ENCODE data around the gene FLRT1.

DNA sequence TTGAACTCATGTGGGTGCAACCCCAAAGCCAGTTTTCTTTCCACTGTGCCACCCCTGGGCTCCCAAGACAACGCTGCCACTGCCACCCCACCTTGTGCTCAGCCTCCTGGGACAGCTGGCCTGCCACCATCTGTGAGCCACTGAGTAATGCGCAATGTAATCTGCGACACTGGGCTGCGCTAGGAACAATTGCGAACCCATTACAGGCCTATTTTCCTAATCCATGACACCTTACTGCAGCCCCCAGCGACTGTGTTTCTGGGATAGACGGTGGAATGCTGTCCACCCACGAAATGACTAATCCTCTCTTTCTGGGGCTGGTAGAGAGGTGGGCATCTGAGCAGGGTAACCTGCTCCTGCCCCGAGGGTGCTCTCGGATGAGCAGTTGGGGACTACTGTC is 22.2 kb downstream of the FLRT1 start:
- TF ChIP-seq, protein P1, sequence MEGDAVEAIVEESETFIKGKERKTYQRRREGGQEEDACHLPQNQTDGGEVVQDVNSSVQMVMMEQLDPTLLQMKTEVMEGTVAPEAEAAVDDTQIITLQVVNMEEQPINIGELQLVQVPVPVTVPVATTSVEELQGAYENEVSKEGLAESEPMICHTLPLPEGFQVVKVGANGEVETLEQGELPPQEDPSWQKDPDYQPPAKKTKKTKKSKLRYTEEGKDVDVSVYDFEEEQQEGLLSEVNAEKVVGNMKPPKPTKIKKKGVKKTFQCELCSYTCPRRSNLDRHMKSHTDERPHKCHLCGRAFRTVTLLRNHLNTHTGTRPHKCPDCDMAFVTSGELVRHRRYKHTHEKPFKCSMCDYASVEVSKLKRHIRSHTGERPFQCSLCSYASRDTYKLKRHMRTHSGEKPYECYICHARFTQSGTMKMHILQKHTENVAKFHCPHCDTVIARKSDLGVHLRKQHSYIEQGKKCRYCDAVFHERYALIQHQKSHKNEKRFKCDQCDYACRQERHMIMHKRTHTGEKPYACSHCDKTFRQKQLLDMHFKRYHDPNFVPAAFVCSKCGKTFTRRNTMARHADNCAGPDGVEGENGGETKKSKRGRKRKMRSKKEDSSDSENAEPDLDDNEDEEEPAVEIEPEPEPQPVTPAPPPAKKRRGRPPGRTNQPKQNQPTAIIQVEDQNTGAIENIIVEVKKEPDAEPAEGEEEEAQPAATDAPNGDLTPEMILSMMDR (IDR thresholded peaks at IDR 0.05) = no peak
- TF ChIP-seq EP300 (IDR thresholded peaks at IDR 0.05) = no peak
